MV-4-11 (cell line): Measurements from ENCODE around the gene CNP.
A peak's percentile ranks its signal among the peaks of the same experiment; 100 is the strongest.
"Not testable (repeated sequence)": the region's sequence is repeated elsewhere in the genome, so short reads cannot be mapped to it uniquely, and the experiment has no call there.

ENCODE experiments used
- DNase-seq: peaks from one replicate; lab custom pipeline; 2025; lab: John Stamatoyannopoulos, UW

The CNP gene

DNA sequence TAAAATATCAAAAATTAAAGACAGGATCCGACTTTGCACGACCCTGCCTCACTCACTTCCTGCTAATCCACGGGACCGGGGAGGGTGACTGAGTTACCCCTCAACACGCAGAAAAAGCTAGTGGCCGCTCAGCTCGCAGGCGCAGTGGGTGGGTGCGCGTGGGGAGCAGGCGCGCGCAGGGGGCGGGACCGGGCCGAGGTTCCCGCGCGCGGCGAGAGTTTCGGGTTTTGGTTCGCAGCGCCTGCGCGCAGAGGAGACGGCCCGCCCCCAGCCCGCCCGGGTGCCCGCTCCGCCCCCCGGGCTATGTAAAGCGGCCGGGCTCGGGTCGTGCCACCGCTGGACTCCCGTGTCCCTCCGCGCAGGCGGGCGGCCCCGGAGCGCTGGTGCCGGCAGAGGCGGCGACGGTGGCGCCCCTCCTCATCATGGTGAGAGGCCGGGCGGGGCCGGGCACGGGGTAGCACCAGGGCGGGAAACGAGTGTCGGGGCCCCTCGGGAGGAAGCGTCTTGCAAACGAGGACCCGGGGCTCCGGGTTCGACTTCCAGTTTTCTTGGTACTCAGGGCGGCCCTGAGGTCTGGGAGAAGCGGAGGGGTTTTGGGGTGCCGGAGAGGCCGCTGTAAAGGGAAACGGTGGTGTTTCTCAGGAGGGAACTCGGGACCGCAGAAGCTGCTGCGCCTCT, at the start of gene CNP:
Gene CNP, plus strand, starts transcription at position 333 of the 678 bp plus-strand sequence. Its CDS starts 90 bp downstream, at position 423.
- peak; percentile 86 for DNase-seq

DNA sequence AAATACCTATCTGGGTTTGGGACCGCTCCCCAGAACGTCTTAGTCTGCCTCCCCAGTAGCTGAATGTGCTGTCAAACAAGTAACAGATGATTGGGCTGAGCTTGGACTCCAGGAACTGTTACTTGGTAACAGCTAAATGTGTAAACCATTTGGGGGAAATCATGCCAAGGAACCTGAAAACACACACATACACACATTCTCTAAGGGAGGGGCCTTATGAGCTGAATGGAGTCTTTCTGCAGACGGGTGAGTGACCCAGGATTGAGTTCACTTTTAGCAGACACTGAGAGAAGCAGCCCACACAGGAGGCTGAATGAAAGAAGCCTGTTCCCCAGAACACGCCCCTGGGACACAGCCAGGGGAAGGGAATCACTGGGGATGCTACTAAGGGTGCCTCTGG, 49.4 kb upstream of the CNP start:
- no peak for DNase-seq

DNA sequence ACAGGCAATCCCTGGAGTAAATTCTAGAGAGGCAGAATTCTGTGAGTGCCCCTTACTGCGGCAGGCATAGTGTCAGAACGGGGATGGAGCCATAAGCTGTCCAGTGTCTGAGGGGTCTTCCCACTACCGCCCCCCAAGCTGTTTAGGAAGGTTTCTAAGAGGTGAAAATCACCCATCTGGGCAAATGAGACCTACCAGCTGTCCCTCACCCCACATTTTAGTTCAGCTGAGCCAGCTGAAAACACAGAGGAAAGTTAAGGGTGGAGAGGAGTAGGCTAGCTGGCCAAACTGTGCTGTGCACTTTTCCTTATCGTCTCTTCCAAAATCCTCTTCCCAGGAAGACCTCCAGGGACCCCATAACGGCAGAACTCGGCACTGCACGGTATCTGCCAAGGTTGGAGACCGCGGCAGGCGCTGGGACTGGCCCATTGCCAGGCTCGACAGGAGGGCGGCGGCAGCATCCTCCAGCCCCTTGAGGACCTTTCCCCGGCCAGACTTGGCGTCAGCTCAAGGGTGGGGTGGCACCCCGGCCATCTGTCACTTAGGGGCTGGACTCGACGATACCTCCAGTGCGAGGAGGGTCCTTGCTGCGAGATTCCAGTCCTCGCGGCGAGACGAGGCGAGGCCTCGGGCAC, 48.8 kb upstream of the CNP start:
- DNase-seq, result no peak

DNA sequence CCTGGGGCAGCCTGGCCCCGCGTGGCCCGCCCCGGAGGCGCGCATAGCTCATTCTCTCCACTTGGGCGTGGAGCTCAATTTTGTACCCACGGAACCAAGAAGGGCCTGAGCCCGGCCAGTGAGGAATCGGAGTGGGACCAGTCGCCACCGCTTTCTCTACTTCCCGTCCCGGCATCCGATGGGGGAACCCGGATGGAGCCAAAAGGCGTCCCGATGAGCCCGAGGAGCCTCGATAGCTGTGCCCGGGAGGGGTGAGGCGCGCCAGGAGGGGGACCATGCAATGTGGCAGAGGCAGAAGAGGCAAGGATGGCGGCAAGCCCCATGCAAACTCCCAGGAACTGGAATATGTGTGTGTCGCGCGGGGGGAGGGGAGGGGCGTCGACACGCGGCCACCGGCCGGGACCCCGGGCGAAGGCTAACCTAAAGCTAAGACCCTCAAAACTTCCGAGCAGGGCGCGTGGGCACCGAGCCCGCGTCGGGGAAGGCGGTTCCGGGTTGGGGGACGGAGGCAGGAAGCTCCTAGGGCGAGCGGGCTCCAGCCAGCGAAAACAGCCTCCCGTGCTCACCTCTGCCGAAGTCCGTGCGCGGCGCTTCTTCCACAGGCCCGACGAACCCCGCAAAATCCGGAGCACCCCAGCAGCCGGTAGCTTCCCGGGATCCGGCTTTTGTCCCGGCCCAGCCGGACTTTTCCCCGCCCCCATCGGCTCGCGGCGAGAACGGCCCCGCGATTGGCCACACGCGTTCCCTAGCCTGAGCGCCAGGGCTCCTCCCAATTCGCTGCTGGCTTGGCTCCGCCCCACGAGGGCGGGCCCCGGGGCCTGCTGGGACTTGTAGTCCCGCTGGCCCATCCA, 48.1 kb upstream of the CNP start, which contains the start of gene ACLY:
Gene ACLY, minus strand, starts transcription at position 638 of the 851 bp plus-strand sequence. CDS start 5,078 bp downstream, outside the sequence.
- peak; percentile 97 for DNase-seq

DNA sequence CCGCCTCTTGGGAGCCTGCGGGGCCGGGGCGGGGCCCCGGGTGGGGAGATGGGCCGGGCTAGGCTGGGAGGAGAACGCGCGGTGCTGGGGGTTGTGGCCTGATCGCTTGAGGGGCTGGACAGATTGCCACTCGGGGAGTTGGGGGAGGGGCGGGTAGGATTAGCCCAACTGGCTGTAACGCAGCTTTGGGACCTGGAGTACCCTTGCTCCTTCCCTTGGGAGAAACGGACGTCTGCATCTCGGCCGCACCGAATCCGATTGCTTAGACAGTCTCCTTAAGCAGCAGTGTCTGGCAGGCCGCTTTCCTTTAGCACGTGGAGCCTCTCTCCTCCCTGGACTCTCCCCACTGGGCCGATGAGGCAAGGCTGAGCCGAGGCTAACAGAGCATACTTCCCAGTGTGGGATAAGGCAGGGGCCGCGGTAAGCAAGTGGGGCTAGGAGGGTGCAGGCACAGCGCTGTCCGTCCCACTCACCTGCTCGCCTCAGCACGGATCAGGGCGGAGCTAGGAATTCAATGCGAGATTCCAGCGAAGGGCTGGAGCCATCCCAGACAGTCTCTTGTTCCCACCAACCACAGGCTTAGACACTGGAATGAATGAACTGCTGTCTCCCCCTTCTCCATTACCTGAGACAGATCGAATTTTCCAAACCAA, 47.3 kb upstream of the CNP start:
- no peak for DNase-seq

DNA sequence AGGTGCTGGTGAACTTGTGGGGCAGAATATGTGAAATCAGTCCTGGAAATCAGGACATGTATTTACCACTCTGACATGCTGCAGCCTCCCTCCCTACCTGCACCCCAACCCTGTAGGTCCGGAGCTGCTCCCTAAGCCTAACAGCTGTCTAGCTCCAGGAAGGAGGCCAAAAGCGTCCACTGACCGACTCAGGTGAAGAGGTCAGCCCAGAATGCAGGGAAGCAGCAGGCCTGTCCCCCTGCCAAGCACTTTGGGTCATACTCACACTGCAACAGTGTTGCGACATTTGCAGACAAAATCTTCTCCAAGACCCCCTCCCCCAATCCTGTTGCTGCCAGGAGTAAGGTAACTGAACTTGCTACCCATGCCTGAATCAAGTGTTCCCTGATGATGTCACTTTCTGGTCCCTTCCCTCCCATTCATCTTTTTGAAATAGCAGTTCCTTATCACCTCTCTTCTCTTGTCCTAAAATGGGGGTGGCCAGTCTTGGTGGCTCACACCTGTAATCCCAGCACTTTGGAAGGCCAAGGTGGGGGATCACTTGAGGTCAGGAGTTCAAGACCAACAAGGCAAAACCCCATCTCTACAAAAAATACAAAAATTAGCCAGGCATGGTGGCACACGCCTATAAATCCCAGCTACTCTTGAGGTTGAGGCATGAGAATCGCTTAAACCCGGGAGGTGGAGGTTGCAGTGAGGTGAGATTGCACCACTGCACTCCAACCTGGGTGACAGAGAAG, 46.6 kb upstream of the CNP start:
- no peak for DNase-seq

DNA sequence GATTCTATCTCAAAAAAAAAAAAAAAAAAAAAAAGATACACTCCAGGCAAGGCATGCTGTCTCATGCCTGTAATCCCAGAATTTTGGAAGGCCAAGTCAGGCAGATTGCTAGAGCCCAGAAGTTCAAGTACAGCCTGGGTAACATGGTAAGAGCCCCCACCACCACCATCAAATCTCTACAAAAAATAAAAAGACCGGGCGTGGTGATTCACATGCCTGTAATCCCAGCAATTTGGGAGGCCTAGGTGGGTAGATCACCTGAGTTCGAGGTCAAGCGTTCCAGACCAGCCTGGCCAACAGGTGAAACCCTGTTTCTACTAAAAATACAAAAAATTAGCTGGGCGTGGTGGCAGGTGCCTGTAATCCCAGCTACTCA, 46.0 kb upstream of the CNP start:
- no peak for DNase-seq

DNA sequence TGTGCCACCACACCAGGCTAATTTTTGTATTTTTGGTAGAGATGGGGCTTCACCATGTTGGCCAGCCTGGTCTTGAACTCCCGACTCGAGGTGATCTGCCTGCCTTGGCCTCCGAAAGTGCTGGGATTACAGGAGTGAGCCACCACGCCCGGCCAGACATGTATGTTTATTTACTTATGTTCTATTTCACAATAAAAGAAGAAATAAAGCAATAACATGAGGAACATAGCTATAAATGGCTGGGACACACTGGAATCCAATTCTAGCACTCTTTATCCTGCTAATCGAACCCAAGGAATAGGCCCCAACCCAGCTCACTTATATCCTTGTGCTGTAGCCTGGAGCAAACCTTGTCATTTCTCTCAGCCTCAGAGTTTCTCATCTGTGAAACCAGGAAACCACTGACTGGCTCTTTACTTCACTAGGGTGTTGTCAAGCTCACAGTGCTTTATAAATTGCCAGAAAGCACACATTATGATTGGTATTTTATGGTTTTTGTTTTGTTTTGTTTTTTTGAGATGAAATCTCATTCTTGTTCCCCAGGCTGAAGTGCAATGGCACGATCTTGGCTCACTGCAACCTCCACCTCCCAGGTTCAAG, 40.5 kb upstream of the CNP start:
- DNase-seq, result no peak

DNA sequence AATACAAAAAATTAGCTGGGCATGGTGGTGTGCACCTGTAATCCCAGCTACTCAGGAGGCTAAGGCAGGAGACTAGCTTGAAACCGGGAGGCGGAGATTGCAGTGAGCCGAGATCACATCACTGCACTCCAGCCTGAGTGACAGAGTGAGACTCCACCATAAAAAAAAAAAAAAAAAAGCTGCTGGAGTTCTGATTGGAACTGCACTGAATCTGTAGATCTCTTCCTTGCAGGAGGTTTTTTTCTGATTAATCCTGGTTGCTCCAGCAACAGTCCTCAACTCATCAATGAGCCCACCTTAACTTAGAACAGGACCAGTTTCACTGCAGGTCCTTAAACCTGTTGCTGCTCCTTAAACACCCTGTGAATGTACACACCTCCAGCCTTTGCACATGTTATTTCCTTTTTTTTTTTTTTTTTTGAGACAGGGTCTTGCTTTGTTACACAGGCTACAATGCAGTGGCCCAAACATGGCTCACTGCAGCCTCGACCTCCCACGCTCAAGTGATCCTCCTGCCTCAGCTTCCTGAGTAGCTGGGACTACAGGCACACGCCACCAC, 37.8 kb upstream of the CNP start:
- DNase-seq, result no peak

DNA sequence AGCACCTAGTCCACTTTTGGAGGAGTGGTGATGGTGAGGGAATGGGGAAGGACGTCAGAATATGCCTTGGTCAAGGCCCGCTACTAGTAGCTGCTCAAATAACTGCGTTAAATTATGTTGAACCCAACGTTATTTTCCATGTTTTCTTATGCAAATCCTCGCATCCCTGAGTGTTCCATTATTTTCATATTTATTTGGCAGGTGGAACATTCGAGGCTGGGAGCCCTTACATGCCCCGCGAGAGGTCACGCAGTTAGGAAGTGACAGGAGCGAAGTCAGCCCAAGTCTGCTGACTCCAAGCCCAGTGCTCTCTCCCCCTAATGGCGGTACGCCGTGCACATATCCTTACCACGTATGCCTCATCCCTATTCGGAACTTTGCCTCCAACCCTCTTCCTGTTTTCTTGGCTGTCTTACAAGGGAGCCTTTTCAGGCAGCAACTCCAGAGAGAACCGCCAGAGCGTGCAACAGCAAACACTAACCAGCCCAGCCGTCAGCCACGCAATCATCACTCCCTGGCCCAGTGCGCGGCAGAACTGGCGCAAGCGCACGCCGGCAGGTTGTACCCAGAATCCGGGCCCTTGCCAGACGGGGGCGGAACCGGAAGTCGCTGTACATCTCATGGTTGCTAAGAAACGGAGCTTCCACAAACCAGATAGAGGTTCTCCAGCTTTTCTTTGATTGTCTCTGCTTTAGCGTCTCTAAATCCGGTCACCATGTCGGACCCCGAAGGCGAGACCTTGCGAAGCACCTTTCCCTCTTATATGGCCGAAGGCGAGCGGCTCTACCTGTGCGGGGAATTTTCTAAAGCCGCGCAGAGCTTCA, 36.4 kb upstream of the CNP start, which contains the start of gene ODAD4:
Gene ODAD4, plus strand, starts transcription at position 609 of the 824 bp plus-strand sequence. Its CDS starts 107 bp downstream, at position 716.
- peak; percentile 99 for DNase-seq

DNA sequence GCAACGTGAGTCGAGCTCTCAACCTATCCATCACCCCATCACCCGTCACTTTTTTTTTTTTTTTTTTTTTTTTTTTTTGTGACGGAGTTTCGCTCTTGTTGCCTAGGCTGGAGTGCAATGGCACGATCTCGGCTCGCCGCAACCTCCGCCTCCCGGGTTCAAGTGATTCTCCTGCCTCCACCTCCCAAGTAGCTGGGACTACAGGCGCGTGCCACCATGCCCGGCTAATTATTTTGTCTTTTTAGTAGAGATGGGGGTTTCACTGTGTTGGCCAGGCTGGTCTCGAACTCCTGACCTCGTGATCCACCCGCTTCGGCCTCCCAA, 35.8 kb upstream of the CNP start:
- DNase-seq, result not testable (repeated sequence)

DNA sequence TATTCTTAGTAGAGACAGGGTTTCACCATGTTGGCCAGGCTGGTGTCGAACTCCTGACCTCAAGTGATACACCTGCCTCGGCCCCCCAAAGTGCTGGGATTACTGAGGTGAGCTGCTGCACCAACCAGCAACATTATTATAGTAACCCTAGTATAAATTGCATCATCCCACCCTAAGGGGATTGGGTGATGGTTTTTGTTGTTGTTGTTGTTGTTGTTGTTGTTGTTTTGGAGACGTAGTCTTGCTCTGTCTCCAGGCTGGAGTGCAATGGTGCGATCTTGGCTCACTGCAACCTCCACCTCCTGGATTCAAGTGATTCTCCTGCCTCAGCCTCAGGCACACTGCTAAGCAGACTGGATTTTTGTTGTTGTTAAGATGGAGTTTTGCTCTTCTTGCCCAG, 34.9 kb upstream of the CNP start:
- DNase-seq, result not testable (repeated sequence)

DNA sequence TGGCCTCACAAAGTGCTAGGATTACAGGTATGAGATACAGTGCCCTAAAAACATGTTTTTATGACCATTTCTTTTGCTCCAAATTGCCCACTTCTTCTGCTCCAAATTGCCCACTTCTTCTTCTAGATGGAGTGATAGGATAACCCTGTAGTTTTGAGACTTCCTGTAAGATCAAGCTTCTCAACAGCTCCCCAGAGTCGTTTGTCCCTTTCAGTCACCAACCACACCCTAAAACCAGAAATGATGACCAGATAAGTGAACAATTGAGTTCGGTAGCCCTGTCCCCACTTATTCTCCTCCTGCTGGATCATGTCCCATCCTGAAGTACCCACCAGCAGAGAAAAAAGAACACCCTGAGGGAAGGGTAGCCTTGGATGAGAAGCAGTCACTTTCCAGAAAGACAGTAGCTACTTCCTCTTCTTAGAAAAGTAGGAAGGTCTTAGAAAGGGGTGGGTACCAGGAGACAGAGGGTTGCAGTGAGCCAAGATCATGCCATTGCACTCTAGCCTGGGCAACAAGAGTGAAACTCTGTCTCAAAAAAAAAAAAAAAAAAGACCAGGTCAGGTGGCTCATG, 33.7 kb upstream of the CNP start:
- peak; percentile 90 for DNase-seq

DNA sequence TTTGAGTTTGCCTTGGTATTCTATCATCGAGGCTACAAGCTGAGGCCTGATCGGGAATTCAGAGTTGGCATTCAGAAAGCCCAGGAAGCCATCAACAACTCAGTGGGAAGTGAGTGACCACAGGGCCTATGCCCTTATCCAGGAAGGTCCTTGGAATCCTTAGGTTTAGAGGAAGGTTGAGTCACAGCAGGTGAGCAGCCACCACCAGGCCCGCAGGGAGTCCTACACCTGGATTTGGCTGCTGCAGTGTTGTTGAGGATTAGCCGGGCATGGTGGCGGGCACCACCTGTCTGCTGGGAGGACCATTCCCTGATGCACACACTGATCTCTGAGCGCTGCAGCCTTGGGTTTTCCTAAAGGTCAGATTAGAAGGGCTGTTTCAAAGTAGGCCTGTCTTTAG, 31.0 kb upstream of the CNP start:
- DNase-seq, result no peak

DNA sequence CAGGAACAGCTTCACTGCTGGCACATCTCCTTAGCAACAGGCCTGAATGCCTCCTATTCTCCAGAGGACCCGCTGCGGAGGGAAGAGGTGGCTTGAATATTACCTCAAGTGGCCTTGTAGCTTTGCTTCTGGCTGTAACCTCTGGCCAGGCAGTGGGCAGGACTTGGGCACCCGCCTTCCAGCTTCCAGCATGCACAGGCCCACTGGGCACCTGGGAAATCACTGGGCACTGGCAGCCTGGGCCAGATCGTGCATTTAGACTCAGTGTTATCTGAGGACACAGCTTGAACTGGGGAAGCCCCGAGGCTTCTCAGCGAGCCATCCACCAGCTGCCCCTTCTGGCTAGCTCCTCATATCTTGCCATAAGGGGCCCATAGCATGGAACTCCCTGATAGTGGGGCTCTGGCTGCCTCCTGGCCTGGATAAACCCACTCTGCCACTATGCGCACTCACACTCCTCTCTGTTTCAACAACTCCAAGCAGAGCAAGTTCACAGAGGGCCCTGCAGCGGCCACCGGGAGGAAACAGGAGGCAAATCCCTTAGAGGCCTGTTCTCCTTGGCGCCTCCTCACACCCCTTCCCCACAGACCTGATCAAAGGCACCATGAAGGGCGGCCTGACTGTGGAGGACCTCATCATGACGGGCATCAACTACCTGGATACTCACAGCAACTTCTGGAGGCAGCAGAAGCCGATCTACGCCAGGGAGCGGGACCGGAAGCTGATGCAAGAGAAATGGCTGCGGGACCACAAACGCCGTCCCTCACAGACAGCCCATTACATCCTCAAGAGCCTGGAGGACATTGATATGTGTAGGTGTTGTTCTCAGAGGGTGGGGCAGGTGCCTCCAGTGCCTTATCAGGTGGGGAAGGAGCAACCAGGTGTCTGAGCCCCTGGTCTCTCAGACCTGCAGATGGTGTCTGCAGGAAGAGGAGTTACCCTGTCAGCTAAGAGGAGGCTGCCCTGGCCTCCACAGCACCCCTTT, 28.3 kb upstream of the CNP start:
- no peak for DNase-seq

DNA sequence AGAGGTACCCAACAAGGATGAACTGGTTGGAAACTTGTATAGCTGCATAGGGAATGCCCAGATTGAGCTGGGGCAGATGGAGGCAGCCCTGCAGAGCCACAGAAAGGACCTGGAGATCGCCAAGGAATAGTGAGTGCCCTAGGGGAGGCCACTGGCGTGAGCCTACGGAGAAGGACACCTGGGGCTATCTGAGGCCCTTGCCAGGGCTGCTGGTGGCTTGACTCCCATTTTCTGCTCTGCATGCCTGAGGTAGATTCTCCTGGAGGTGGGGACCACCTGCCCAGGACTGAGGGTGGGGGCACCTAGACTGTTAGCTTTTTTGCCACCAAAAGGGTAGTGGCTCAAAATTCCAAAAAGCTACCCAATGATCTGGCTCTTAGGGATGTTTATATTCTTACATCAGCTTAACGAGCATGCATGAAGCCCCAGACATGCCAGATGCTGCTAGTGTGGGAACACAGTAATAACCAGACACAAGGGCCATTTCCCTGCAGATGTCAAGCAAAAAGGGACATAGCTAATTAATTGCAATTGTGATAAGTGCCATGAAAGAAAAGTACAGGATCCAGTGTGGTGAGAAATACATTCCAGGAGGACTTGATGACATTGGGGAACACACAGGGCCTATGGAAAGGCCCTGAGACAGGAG, 27.4 kb upstream of the CNP start:
- DNase-seq, result no peak

DNA sequence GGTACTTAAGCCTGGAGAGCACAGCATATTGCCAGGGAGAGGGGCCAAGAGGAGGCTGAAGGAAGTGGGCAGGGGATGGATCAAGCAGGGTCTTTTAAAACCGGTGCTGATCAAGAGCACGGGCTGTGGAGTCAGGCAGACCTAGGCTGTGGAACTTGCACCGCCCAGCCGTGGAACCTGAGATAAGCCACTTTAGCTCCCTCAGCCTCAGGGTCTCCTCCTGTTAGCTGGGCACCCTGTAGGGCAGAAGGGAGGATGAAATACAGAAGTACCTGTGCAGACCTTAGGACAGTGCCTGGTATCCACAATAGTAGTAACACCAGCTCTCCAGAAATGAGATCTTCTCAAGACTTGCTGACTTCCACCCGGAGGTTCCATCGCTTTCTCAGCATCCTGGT, 26.9 kb upstream of the CNP start:
- DNase-seq, result no peak

DNA sequence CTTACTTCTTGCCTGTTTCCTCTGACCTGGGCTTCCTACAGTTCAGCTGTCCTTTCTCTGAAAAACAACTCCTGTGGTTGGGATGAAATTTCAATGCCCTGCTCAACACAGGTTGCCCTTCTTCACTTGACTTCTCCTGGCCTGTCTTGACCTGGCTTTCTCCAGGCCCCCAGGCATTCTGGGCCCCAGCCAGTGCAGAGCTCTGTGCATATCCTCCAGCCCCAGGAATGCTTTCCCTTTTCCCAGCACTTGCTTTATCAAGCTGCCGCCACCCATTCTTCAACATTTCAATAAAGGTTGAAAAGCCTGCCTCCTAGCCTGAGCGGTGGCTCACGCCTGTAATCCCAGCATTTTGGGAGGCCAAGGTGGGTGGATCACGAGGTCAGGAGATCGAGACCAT, 25.4 kb upstream of the CNP start:
- no peak for DNase-seq
